ENCODE data around the gene AGXT. TPM values are rescaled to one million over a fixed set of nuclear protein-coding genes. Genes with fewer than 3 reads are reported as not detected.

Gene AGXT
- total RNA-seq, 1 experiment from 2014 or later, result 0.34 TPM

GRCh38 chr2:240884221-240884620, 15.6 kb downstream of the AGXT start:
- Histone ChIP-seq H3K4me1 (ENCODE audit: control insufficient read depth in 1 of 2, insufficient read depth in 2 of 2, low read length in 2 of 2) (peaks cover 0 to 2% of the 10 kb centered on the region in 2 experiments; a peak in 1 of 4 replicates), H4K20me1 (ENCODE audit: insufficient read depth) (no peaks in the 10 kb centered on the region), H3K4me2 (ENCODE audit: low read length) (no peak overlapping the region), H3K4me3 (replicated peaks in 1 of 2; ENCODE audit: low read depth in 1 of 2, low read length in 2 of 2) (no peak overlapping the region), H3K27ac (ENCODE audit: low read depth, low read length) (no peak overlapping the region), H3K27me3 (ENCODE audit: insufficient read depth, low read length) (no peaks in the 10 kb centered on the region), H2AFZ (ENCODE audit: low read depth, low read length, poor library complexity, severe bottlenecking) (no peak overlapping the region), H3K9me2 (ENCODE audit: insufficient read depth) (no peaks in the 10 kb centered on the region), H3K79me2 (ENCODE audit: insufficient read depth, low read length) (no peaks in the 10 kb centered on the region), H3K9ac (ENCODE audit: low read length) (no peak overlapping the region), H3K9me3 (ENCODE audit: control insufficient read depth in 1 of 2, insufficient read depth in 1 of 2, low read depth in 1 of 2, low read length in 2 of 2) (no peaks in the 10 kb centered on the region), H3K36me3 (ENCODE audit: control insufficient read depth in 1 of 2, insufficient read depth in 2 of 2, low read length in 2 of 2) (no peaks in the 10 kb centered on the region)
- ChIA-PET POLR2A (no interaction called here), CTCF (no interaction called here), RAD21 (ENCODE audit: low non-redundant PET in 1 of 2, low total read pairs in 2 of 2, uncharacterized antibody in 2 of 2, unreplicated experiment in 2 of 2) (no interaction called here)
- ATAC-seq (no peak), DNase-seq (ENCODE audit: low read depth, low spot score) (no peak)
- intact Hi-C loops (cut with micrococcal nuclease), result no loop called here
- BruUV-seq (replicated peaks), result no TSS peak
- TF ChIP-seq EZH2phosphoT487 (IDR thresholded peaks at IDR 0.05; ENCODE audit: borderline replicate concordance), result no peak
- no peak for TF ChIP-seq ZBTB33 (IDR thresholded peaks at IDR 0.05; ENCODE audit: extremely low read depth, insufficient replicate concordance, low read length)
- TF ChIP-seq MAX (IDR thresholded peaks at IDR 0.05), result no peak
- TF ChIP-seq SIN3A (IDR thresholded peaks at IDR 0.05; ENCODE audit: low read depth), result no peak
- no peak for TF ChIP-seq SRF (IDR thresholded peaks at IDR 0.05; ENCODE audit: low read depth)
- no peak for TF ChIP-seq CTCF (IDR thresholded peaks at IDR 0.05 in 2 of 3, conservative IDR thresholded peaks at IDR 0.05 in 1 of 3; ENCODE audit: borderline replicate concordance in 1 of 3, insufficient read depth in 1 of 3, low read depth in 2 of 3, low read length in 2 of 3)
- no peak for TF ChIP-seq TCF7L2 (IDR thresholded peaks at IDR 0.05; ENCODE audit: borderline replicate concordance, extremely low read depth, insufficient read depth, insufficient read length)
- no peak for TF ChIP-seq FOSL1 (IDR thresholded peaks at IDR 0.05; ENCODE audit: low read depth)
- no peak for TF ChIP-seq RAD21 (IDR thresholded peaks at IDR 0.05; ENCODE audit: low read depth)
- no peak for TF ChIP-seq ATF3 (IDR thresholded peaks at IDR 0.05)
- no peak for TF ChIP-seq SP1 (IDR thresholded peaks at IDR 0.05; ENCODE audit: low read depth)
- no peak for TF ChIP-seq EZH2 (IDR thresholded peaks at IDR 0.05)
- no peak for TF ChIP-seq REST (IDR thresholded peaks at IDR 0.05; ENCODE audit: low read depth)
- no peak for TF ChIP-seq EGR1 (IDR thresholded peaks at IDR 0.05; ENCODE audit: low read depth)
